ENCODE results near the gene ARHGAP44. TPM values are rescaled to one million over a fixed set of nuclear protein-coding genes. Genes with fewer than 3 reads are reported as not detected.
"Not testable (repeated sequence)": the region's sequence is repeated elsewhere in the genome, so short reads cannot be mapped to it uniquely, and the experiment has no call there.

Gene ARHGAP44
- polyA plus RNA-seq, 1 donor (not counting 4 experiments of a cell fraction or from before 2014, with no cell fraction given), result 2.2 TPM

DNA sequence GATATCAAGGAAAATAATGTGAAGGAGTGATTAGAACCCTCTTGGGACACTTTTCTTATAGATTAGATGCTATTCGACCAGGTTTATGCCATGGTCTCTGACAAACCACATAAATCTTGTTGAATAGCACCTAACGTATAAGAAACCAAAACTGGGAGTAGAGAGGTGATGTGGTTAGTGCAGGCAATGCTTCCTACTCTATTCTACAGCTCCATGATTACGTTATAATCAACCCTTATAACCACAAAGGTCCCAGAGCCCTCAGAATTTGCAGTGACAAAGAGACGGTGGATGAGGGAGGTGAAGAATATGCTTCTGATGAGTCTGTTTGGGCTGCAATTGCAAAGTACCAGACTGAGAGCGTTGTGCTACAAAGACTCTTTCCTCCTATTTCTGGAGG, 78.4 kb downstream of the ARHGAP44 start:
- Histone ChIP-seq H3K9me1 (ENCODE audit: control insufficient read depth, extremely low read depth, insufficient read depth, low read length) (no peaks in the 10 kb centered on the region), H3K9ac (ENCODE audit: control insufficient read depth, extremely low read depth, insufficient read depth, low read length) (no peak overlapping the region), H3K36me3 (ENCODE audit: control insufficient read depth in 2 of 2, extremely low read depth in 1 of 2, insufficient read depth in 2 of 2, low read length in 2 of 2) (no peaks in the 10 kb centered on the region), H3K79me2 (ENCODE audit: control insufficient read depth, insufficient read depth, low read length) (no peaks in the 10 kb centered on the region), H3K27ac (ENCODE audit: control insufficient read depth, insufficient read depth, low read length) (no peak overlapping the region), H3K4me3 (ENCODE audit: control insufficient read depth in 2 of 3, extremely low read depth in 1 of 3, insufficient read depth in 2 of 3, low read depth in 1 of 3, low read length in 3 of 3) (no peak overlapping the region), H2AFZ (ENCODE audit: control insufficient read depth, low read length) (no peak overlapping the region), H3K4me1 (ENCODE audit: control insufficient read depth, extremely low read depth, insufficient read depth, low read length) (no peaks in the 10 kb centered on the region), H3K27me3 (ENCODE audit: control insufficient read depth, extremely low read depth, insufficient read depth, low read length) (no peaks in the 10 kb centered on the region), H3K9me3 (ENCODE audit: control insufficient read depth, low read depth, low read length) (no peaks in the 10 kb centered on the region), H3K4me2 (ENCODE audit: control insufficient read depth, extremely low read depth, insufficient read depth, low read depth, low read length) (no peak overlapping the region), H4K20me1 (ENCODE audit: control insufficient read depth, extremely low read depth, insufficient read depth, low read length) (no peaks in the 10 kb centered on the region)
- dilution Hi-C loops (cut with MboI; ENCODE audit: extremely low pct_ligation_motif_present, low sequenced_read_pairs), result no loop called here
- DNase-seq (ENCODE audit: low read depth, low spot score) (no peak), FAIRE-seq (no peak)
- TF ChIP-seq, protein P1, sequence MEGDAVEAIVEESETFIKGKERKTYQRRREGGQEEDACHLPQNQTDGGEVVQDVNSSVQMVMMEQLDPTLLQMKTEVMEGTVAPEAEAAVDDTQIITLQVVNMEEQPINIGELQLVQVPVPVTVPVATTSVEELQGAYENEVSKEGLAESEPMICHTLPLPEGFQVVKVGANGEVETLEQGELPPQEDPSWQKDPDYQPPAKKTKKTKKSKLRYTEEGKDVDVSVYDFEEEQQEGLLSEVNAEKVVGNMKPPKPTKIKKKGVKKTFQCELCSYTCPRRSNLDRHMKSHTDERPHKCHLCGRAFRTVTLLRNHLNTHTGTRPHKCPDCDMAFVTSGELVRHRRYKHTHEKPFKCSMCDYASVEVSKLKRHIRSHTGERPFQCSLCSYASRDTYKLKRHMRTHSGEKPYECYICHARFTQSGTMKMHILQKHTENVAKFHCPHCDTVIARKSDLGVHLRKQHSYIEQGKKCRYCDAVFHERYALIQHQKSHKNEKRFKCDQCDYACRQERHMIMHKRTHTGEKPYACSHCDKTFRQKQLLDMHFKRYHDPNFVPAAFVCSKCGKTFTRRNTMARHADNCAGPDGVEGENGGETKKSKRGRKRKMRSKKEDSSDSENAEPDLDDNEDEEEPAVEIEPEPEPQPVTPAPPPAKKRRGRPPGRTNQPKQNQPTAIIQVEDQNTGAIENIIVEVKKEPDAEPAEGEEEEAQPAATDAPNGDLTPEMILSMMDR (optimal IDR thresholded peaks at IDR 0.05 in 1 of 3, IDR thresholded peaks at IDR 0.05 in 1 of 3, conservative IDR thresholded peaks at IDR 0.05 in 1 of 3; ENCODE audit: extremely low read depth in 1 of 3, insufficient read depth in 2 of 3, low read length in 3 of 3), result no peak
- TF ChIP-seq EZH2 (IDR thresholded peaks at IDR 0.05; ENCODE audit: low read length), result no peak

DNA sequence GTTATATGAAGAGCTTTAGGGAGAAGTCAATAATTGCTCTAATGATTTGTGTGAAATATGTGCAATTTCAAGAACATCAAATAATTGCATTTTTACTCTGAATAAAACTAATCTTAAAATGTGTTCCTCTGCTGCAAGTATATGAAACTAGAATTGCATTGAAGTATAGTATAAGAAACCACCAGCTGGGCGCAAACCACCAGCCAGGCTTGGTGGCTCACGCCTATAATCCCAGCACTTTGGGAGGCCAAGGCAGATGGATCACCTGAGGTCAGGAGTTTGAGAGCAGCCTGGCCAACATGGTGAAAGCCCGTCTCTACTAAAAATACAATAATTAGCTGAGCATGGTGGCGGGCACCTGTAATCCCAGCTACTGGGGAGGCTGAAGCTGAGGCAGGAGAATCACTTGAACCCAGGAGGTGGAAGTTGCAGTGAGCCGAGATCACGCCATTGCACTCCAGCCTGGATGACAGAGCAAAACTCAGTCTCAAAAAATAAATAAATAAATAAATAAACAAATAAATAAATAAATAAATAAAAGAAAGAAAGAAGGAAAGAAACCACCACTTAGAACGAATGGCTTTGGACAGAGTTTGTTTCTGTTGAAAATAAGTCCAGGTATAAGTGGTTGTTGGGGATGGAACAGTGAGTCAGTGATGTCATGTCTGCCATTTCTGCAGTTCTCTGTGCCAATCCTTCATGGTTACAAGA, 84.3 kb downstream of the ARHGAP44 start:
- H4K20me1 ChIP-seq (ENCODE audit: control insufficient read depth, extremely low read depth, insufficient read depth, low read length); DNase-seq (ENCODE audit: low read depth, low spot score); H2AFZ ChIP-seq (ENCODE audit: control insufficient read depth, low read length); dilution Hi-C loops (cut with MboI; ENCODE audit: extremely low pct_ligation_motif_present, low sequenced_read_pairs); H3K4me1 ChIP-seq (ENCODE audit: control insufficient read depth, extremely low read depth, insufficient read depth, low read length); H3K27ac ChIP-seq (ENCODE audit: control insufficient read depth, insufficient read depth, low read length); FAIRE-seq; H3K9me1 ChIP-seq (ENCODE audit: control insufficient read depth, extremely low read depth, insufficient read depth, low read length); H3K9ac ChIP-seq (ENCODE audit: control insufficient read depth, extremely low read depth, insufficient read depth, low read length); H3K4me3 ChIP-seq (ENCODE audit: control insufficient read depth in 2 of 3, extremely low read depth in 1 of 3, insufficient read depth in 2 of 3, low read depth in 1 of 3, low read length in 3 of 3); H3K79me2 ChIP-seq (ENCODE audit: control insufficient read depth, insufficient read depth, low read length); H3K27me3 ChIP-seq (ENCODE audit: control insufficient read depth, extremely low read depth, insufficient read depth, low read length); H3K9me3 ChIP-seq (ENCODE audit: control insufficient read depth, low read depth, low read length); H3K4me2 ChIP-seq (ENCODE audit: control insufficient read depth, extremely low read depth, insufficient read depth, low read depth, low read length); H3K36me3 ChIP-seq (ENCODE audit: control insufficient read depth in 2 of 2, extremely low read depth in 1 of 2, insufficient read depth in 2 of 2, low read length in 2 of 2): not testable (repeated sequence)
